ENCODE data around the gene SETD3.

SETD3 gene

DNA sequence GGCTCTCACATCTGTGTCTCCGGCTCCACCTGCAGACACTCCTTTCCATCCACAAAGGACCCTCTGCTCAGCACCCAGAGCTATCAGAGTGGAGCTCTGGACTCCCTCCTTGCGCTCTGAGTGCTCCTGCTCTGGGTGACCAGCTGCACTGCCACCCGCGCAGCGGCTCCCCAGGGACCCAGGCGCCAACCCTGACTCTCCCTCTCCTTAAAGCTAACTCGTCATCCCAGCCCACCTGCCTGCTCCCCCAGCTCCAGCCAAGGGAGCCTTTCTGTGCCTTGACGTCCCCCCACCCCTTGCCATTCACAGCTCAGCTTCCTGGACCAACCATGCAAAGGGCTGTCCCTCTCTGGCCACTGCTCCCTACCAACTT lies 99.0 kb downstream of the SETD3 start:
- Histone ChIP-seq H3K4me3 (ENCODE audit: extremely low read depth, insufficient read depth, low read length, poor library complexity, severe bottlenecking) (no peak overlapping the region), H3K27ac (ENCODE audit: low read depth, low read length, severe bottlenecking) (no peak overlapping the region), H3K36me3 (ENCODE audit: control insufficient read depth, insufficient read depth, low read length) (no peaks in the 10 kb centered on the region), H3K9me3 (ENCODE audit: control insufficient read depth, low read length) (no peaks in the 10 kb centered on the region), H3K4me1 (ENCODE audit: control insufficient read depth, insufficient read depth, low read length, poor library complexity, severe bottlenecking) (peaks cover 12% of the 10 kb centered on the region)
- WGBS, 2 experiments (ENCODE audit: insufficient coverage in 2 of 2) = 84 to 95% methylated on average over 4 to 7 of the region's 8 CpGs

DNA sequence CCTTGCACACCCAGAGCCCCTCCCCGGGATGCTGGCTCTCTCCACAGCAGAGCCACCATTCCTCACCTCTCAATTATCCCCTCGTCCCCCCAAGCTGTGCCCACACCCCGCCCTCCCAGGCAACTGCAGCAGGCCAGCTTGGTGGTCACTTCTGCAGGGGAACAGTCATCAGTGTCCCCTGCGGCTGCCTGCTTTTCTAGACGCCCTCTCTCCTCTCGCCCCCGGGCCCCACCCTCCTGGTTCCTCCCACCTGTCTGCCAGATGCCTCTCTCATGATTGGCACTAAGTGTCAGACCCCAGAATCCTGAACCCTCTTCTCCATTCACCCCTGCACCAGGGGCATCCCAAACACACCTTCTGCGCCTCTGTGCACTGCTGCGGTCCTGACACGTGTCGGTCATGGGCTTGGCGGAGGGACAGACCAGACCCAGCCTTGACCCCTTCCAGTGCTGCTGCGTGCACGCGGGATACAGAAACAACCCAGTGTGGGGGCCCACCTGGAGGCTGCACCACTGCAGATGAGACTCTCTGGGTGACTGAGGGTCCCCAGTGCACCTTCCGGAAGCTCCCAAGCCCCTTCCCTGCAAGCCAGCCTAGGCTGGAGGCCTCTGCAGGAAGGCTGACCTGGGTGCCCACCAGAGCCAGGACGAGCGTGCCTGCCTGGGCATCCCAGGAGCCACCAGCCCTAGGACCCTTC lies 99.5 kb downstream of the SETD3 start:
- WGBS, 2 experiments (ENCODE audit: insufficient coverage in 2 of 2) = 89 to 90% methylated on average over 13 to 14 of the region's 18 CpGs
- Histone ChIP-seq H3K27ac (ENCODE audit: low read depth, low read length, severe bottlenecking) (no peak overlapping the region), H3K4me1 (ENCODE audit: control insufficient read depth, insufficient read depth, low read length, poor library complexity, severe bottlenecking) (peaks cover 12% of the 10 kb centered on the region), H3K9me3 (ENCODE audit: control insufficient read depth, low read length) (no peaks in the 10 kb centered on the region), H3K4me3 (ENCODE audit: extremely low read depth, insufficient read depth, low read length, poor library complexity, severe bottlenecking) (no peak overlapping the region), H3K36me3 (ENCODE audit: control insufficient read depth, insufficient read depth, low read length) (no peaks in the 10 kb centered on the region)

- H3K4me1 ChIP-seq (ENCODE audit: control insufficient read depth, insufficient read depth, low read length, poor library complexity, severe bottlenecking) = peaks cover 12% of the 10 kb centered on the region
- H3K36me3 ChIP-seq (ENCODE audit: control insufficient read depth, insufficient read depth, low read length) = no peaks in the 10 kb centered on the region
- WGBS, 2 experiments (ENCODE audit: insufficient coverage in 2 of 2) = 60 to 65% methylated on average over 5 of the region's 5 CpGs
- H3K27ac ChIP-seq (ENCODE audit: low read depth, low read length, severe bottlenecking) = no peak overlapping the region
- no peak overlapping the region for H3K4me3 ChIP-seq (ENCODE audit: extremely low read depth, insufficient read depth, low read length, poor library complexity, severe bottlenecking)
- H3K9me3 ChIP-seq (ENCODE audit: control insufficient read depth, low read length) = no peaks in the 10 kb centered on the region
These were observed 100.3 kb downstream of the SETD3 start for GRCh38 chr14:99380402-99380801.

DNA sequence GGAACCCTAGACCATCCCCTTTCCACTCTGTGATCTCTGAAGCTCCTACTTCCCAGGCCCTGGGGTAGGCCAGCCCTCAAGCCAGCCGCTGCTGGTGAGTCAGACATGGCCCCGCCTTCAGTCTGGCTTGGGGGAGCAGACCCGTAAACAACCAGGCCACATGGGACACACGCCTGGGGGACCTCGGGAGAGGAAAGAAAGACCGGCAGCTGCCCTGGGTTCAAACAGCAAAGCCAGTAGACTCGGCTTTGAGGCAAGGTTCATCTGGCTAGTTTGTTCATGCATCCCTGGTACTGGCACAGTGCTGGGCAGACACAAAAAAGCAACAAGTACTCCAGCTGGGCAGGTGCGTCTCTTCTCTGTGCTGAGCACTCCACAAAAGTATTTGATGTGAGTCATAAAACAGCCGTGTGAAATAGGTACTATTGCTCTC lies 101.9 kb downstream of the SETD3 start:
- 72 to 80% methylated on average over 4 to 8 of the region's 9 CpGs for WGBS, 2 experiments (ENCODE audit: insufficient coverage in 2 of 2)
- Histone ChIP-seq H3K36me3 (ENCODE audit: control insufficient read depth, insufficient read depth, low read length) (no peaks in the 10 kb centered on the region), H3K27ac (ENCODE audit: low read depth, low read length, severe bottlenecking) (no peak overlapping the region), H3K4me3 (ENCODE audit: extremely low read depth, insufficient read depth, low read length, poor library complexity, severe bottlenecking) (no peak overlapping the region), H3K9me3 (ENCODE audit: control insufficient read depth, low read length) (no peaks in the 10 kb centered on the region), H3K4me1 (ENCODE audit: control insufficient read depth, insufficient read depth, low read length, poor library complexity, severe bottlenecking) (peaks cover 12% of the 10 kb centered on the region)

GRCh38 chr14:99377951-99378350 lies 102.7 kb downstream of the SETD3 start:
- no peak overlapping the region for H3K27ac ChIP-seq (ENCODE audit: low read depth, low read length, severe bottlenecking)
- 84 to 86% methylated on average over 9 of the region's 9 CpGs for WGBS, 2 experiments (ENCODE audit: insufficient coverage in 2 of 2)
- peaks cover 7% of the 10 kb centered on the region for H3K4me1 ChIP-seq (ENCODE audit: control insufficient read depth, insufficient read depth, low read length, poor library complexity, severe bottlenecking)
- H3K36me3 ChIP-seq (ENCODE audit: control insufficient read depth, insufficient read depth, low read length) = no peaks in the 10 kb centered on the region
- no peak overlapping the region for H3K4me3 ChIP-seq (ENCODE audit: extremely low read depth, insufficient read depth, low read length, poor library complexity, severe bottlenecking)
- H3K9me3 ChIP-seq (ENCODE audit: control insufficient read depth, low read length) = no peaks in the 10 kb centered on the region

DNA sequence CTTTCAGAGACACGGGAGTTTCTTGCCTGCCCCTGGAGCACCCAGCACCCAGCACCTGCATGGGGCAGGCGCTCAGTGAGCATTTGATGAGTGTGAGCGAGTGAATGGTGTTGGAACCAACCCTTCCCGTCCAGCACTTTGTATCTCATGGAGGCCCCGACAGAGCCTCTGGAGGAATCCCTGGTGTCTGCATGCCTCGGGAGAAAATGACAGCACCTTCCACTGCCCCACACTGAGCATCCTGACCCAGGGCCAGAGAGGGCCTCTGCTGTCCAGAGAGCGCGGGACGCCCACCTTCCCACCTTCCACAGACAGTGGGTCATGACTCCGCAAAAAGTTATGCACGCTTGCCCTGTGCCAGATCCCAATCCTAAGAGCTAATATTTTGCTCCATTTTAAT lies 105.7 kb downstream of the SETD3 start:
- Histone ChIP-seq H3K4me1 (ENCODE audit: control insufficient read depth, insufficient read depth, low read length, poor library complexity, severe bottlenecking) (peaks cover 5% of the 10 kb centered on the region), H3K36me3 (ENCODE audit: control insufficient read depth, insufficient read depth, low read length) (no peaks in the 10 kb centered on the region), H3K9me3 (ENCODE audit: control insufficient read depth, low read length) (no peaks in the 10 kb centered on the region), H3K4me3 (ENCODE audit: extremely low read depth, insufficient read depth, low read length, poor library complexity, severe bottlenecking) (no peak overlapping the region), H3K27ac (ENCODE audit: low read depth, low read length, severe bottlenecking) (no peak overlapping the region)
- WGBS, 2 experiments (ENCODE audit: insufficient coverage in 2 of 2) = 92 to 100% methylated on average over 3 to 11 of the region's 11 CpGs

DNA sequence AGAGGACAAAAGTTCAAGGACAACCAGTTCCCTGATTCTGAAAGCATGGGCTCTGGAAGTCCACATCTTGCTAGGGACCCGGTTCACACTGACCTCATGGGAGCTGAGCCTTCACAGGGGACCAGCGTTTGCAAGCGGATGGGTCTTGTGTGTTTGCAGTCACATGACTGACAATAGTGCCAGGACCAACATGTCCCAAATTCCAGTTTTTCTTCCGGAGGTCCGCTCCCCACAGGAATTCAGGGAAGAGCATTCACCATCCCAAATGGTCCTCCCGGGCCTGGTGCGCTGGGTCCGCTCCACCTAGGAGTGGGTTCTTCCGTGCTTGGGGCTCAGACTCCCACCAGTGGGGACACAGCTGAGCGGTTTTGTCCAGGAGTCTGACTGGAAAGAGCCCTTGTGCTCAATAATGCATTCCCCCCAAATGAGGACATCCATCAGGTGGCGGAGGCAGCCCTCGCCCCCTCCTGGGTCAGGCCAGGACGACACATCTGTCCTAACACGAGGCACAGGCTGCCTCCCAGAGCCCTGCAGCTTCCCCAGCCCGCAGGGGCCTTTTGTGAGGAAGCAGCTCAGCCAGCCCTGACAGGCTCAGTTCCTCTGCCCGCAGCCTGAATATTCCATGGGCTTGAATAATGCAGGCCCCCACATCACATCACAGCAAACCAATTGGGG lies 116.9 kb downstream of the SETD3 start:
- Histone ChIP-seq H3K9me3 (ENCODE audit: control insufficient read depth, low read length) (no peaks in the 10 kb centered on the region), H3K27ac (ENCODE audit: low read depth, low read length, severe bottlenecking) (no peak overlapping the region), H3K4me1 (ENCODE audit: control insufficient read depth, insufficient read depth, low read length, poor library complexity, severe bottlenecking) (peaks cover 9% of the 10 kb centered on the region), H3K36me3 (ENCODE audit: control insufficient read depth, insufficient read depth, low read length) (no peaks in the 10 kb centered on the region), H3K4me3 (ENCODE audit: extremely low read depth, insufficient read depth, low read length, poor library complexity, severe bottlenecking) (no peak overlapping the region)
- WGBS, 2 experiments (ENCODE audit: insufficient coverage in 2 of 2) = 82 to 84% methylated on average over 15 of the region's 16 CpGs

GRCh38 chr14:99363051-99363450 lies 117.6 kb downstream of the SETD3 start:
- 89% methylated on average over 12 of the region's 12 CpGs for WGBS, 2 experiments (ENCODE audit: insufficient coverage in 2 of 2)
- peaks cover 9% of the 10 kb centered on the region for H3K4me1 ChIP-seq (ENCODE audit: control insufficient read depth, insufficient read depth, low read length, poor library complexity, severe bottlenecking)

DNA sequence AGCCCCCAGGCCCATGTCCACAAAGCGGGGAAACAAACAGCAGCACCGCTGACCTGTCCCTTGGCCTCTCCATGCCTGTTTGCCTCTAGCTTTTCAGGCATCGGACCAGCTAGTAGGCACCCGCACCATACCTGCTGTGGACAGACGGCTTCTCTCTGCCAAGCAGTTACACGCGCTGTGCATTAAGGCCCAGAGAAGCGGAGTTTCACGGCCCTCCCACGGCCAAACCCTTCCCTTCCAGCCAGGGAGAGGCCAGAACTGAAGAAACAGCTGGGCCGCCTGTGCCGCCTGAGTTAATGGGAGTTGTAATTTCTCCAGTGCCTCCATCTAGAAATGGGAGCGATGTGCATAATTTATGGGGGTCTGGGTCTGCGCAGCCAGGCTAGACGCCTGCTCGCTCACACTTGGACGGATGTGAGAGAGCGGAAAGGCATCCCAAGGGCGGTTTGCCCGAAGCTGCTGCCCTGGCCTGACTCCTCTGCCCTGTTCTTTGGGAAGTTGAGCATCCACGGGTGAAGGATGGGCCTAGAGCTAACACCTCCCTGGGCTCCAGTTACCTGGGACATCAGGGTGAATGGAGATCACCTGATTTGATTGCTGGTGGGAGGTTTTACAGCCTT lies 119.0 kb downstream of the SETD3 start:
- no peaks in the 10 kb centered on the region for H3K36me3 ChIP-seq (ENCODE audit: control insufficient read depth, insufficient read depth, low read length)
- peaks cover 9% of the 10 kb centered on the region for H3K4me1 ChIP-seq (ENCODE audit: control insufficient read depth, insufficient read depth, low read length, poor library complexity, severe bottlenecking)
- WGBS, 2 experiments (ENCODE audit: insufficient coverage in 2 of 2) = 92 to 96% methylated on average over 19 to 21 of the region's 21 CpGs
- no peak overlapping the region for H3K4me3 ChIP-seq (ENCODE audit: extremely low read depth, insufficient read depth, low read length, poor library complexity, severe bottlenecking)
- H3K27ac ChIP-seq (ENCODE audit: low read depth, low read length, severe bottlenecking) = no peak overlapping the region
- H3K9me3 ChIP-seq (ENCODE audit: control insufficient read depth, low read length) = no peaks in the 10 kb centered on the region

More at GRCh38 chr14:99363051-99363450, 117.6 kb downstream of the SETD3 start:
- H3K27ac ChIP-seq (ENCODE audit: low read depth, low read length, severe bottlenecking) = no peak overlapping the region
- no peak overlapping the region for H3K4me3 ChIP-seq (ENCODE audit: extremely low read depth, insufficient read depth, low read length, poor library complexity, severe bottlenecking)
- no peaks in the 10 kb centered on the region for H3K36me3 ChIP-seq (ENCODE audit: control insufficient read depth, insufficient read depth, low read length)
- H3K9me3 ChIP-seq (ENCODE audit: control insufficient read depth, low read length) = no peaks in the 10 kb centered on the region

DNA sequence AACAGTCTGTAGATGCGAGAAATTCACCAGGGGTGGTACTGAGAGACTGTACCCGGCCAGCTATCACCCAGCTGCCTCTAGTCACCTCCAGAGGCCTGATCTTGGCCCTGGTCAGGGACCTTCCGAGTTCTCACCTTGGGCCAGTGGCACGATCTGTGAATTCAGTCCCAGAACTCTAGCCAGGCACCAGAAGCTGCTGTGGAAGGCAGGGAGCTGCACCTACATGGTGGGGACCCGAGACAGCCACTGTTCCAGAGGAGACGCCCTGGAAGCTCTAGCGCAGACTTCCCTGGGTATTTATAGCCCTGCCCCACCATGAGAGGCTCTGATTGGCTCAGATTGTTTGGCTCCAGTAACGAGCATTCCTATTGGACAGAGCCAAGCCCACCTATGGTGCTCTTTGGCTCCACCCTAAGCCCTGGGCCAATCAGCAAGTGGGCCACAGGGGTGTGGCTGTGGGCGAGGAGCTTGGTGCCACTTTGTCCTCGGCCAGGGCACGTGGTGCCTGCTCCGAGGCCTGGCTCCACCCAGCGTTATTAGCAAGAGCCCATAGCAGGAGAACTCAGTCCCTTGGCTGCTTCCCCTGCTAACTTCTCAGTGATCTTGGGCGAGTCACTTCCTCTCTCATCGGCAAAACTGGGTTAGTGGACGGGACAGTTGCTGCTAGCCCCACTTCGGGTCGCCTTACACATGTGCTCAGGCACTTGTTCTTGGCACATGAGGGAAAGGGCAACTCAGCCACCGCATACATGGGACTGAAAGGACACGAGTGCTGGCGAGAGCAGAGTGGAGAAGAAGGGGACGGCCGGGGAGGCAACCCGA lies 119.7 kb downstream of the SETD3 start:
- Histone ChIP-seq H3K4me1 (ENCODE audit: control insufficient read depth, insufficient read depth, low read length, poor library complexity, severe bottlenecking) (peaks cover 9% of the 10 kb centered on the region), H3K27ac (ENCODE audit: low read depth, low read length, severe bottlenecking) (no peak overlapping the region), H3K36me3 (ENCODE audit: control insufficient read depth, insufficient read depth, low read length) (no peaks in the 10 kb centered on the region), H3K4me3 (ENCODE audit: extremely low read depth, insufficient read depth, low read length, poor library complexity, severe bottlenecking) (no peak overlapping the region), H3K9me3 (ENCODE audit: control insufficient read depth, low read length) (no peaks in the 10 kb centered on the region)
- 94 to 95% methylated on average over 21 to 24 of the region's 24 CpGs for WGBS, 2 experiments (ENCODE audit: insufficient coverage in 2 of 2)

Measured in mesodermal cell (in vitro differentiated cells).